H1 (cell line): Measurements from ENCODE around the gene MITF. TPM values are rescaled to one million over a fixed set of nuclear protein-coding genes. Genes with fewer than 3 reads are reported as not detected.

ENCODE experiments used
- CREB1 ChIP-seq: IDR thresholded peaks from 2 replicates; pipeline ENCODE4 v1.6.1; 2012; ENCODE audit warnings: inconsistent platforms
- CTBP2 ChIP-seq: IDR thresholded peaks from 2 replicates; pipeline ENCODE4 v1.7.0; 2011; ENCODE audit warnings: borderline replicate concordance, mild to moderate bottlenecking, moderate library complexity, mixed read lengths, low read length; ENCODE audit not compliant: insufficient read depth, insufficient read length
- HDAC2 ChIP-seq, 2 experiments: fragments of 300-600 bp in 1 of 2; sonication (generic) in 1 of 2; IDR thresholded peaks; 2 replicates each; pipeline ENCODE4 v1.6.1; 2011 to 2012; ENCODE audit warnings: low read depth in 2 of 2, low read length in 2 of 2, mild to moderate bottlenecking in 2 of 2, moderate library complexity in 2 of 2, borderline replicate concordance in 1 of 2, inconsistent platforms in 1 of 2
- PHF8 ChIP-seq: fragments of 200-600 bp; sonication (generic); conservative IDR thresholded peaks from 2 replicates; pipeline ENCODE4 v1.7.1; 2012; ENCODE audit warnings: low read depth, mild to moderate bottlenecking, inconsistent platforms, low read length, moderate library complexity
- RBBP5 ChIP-seq: IDR thresholded peaks from 2 replicates; pipeline ENCODE4 v1.7.1; 2012; ENCODE audit warnings: low read depth, mild to moderate bottlenecking, inconsistent platforms, low read length, moderate library complexity, borderline replicate concordance
- RFX5 ChIP-seq: IDR thresholded peaks from 2 replicates; pipeline ENCODE4 v1.6.1; 2011; ENCODE audit warnings: low read depth, low read length, improper control_type of control experiment, borderline replicate concordance
- SIN3A ChIP-seq, 2 experiments: IDR thresholded peaks in 1 of 2; conservative IDR thresholded peaks in 1 of 2; 2 replicates each; pipeline ENCODE4 v1.6.1; 2011 to 2012; ENCODE audit warnings: low read length in 2 of 2, improper control_type of control experiment in 1 of 2, low read depth in 1 of 2, mild to moderate bottlenecking in 1 of 2
- SP2 ChIP-seq: IDR thresholded peaks from 2 replicates; pipeline ENCODE4 v1.6.1; 2012; ENCODE audit warnings: mild to moderate bottlenecking, low read length, inconsistent platforms
- SUZ12 ChIP-seq: fragments of 200-600 bp; sonication (generic); IDR thresholded peaks from 2 replicates; pipeline ENCODE4 v1.6.1; 2012; ENCODE audit warnings: mild to moderate bottlenecking, inconsistent platforms, low read length, moderate library complexity, mixed read lengths
- TAF7 ChIP-seq: optimal IDR thresholded peaks from 2 replicates; pipeline ENCODE3; 2011; ENCODE audit warnings: low read depth, mild to moderate bottlenecking, inconsistent platforms, low read length, moderate library complexity, borderline replicate concordance
- TBP ChIP-seq: IDR thresholded peaks from 2 replicates; pipeline ENCODE4 v1.6.1; 2011; ENCODE audit warnings: low read depth, low read length, improper control_type of control experiment
- TEAD4 ChIP-seq: IDR thresholded peaks from 2 replicates; pipeline ENCODE4 v1.6.1; 2012; ENCODE audit warnings: low read depth, low read length, inconsistent platforms, mixed read lengths
- YY1 ChIP-seq: IDR thresholded peaks from 2 replicates; pipeline ENCODE4 v1.6.1; 2011; ENCODE audit warnings: low read depth, mild to moderate bottlenecking, low read length
- polyA plus RNA-seq, 7 experiments: library from polyadenylated mRNA; depleted of rRNA in 3 of 7; stranded (reverse) in 5 of 7; unstranded in 2 of 7; fragments of >200 nt in 5 of 7; fragments of 200-250 nt in 2 of 7; gene quantifications; 1 replicate in 5 of 7; 2 replicates in 1 of 7; 4 replicates in 1 of 7; pipeline versions ENCODE4 v1.2.1 to v1.2.3, GENCODE V29; 2011 to 2013; ENCODE audit warnings: missing spikeins in 2 of 7, mixed read lengths in 2 of 7
- total RNA-seq: library from RNA; stranded (reverse); fragmentation: NEBNext Ultra II Directional; extraction: Animal tissue kit (Norgen Biotek cat#: 25700); gene quantifications from 2 replicates; pipeline ENCODE4 v1.2.1, GENCODE V29; 2021
- TF ChIP-seq, protein P1 (sequence below): IDR thresholded peaks from 2 replicates; pipeline ENCODE4 v1.6.1; 2012; ENCODE audit warnings: low read length, inconsistent platforms
- TF ChIP-seq, protein P2 (sequence below): IDR thresholded peaks from 2 replicates; pipeline ENCODE4 v1.6.1; 2012; ENCODE audit warnings: inconsistent platforms
- TF ChIP-seq, protein P3 (sequence below): IDR thresholded peaks from 2 replicates; pipeline ENCODE4 v1.6.1; 2012; ENCODE audit warnings: inconsistent platforms

Gene MITF
- total and polyA plus RNA-seq, 2 of the 8 experiments (the other 6 are each of a cell fraction or from before 2014, with no cell fraction given), result 0.53 to 1.4 TPM

DNA sequence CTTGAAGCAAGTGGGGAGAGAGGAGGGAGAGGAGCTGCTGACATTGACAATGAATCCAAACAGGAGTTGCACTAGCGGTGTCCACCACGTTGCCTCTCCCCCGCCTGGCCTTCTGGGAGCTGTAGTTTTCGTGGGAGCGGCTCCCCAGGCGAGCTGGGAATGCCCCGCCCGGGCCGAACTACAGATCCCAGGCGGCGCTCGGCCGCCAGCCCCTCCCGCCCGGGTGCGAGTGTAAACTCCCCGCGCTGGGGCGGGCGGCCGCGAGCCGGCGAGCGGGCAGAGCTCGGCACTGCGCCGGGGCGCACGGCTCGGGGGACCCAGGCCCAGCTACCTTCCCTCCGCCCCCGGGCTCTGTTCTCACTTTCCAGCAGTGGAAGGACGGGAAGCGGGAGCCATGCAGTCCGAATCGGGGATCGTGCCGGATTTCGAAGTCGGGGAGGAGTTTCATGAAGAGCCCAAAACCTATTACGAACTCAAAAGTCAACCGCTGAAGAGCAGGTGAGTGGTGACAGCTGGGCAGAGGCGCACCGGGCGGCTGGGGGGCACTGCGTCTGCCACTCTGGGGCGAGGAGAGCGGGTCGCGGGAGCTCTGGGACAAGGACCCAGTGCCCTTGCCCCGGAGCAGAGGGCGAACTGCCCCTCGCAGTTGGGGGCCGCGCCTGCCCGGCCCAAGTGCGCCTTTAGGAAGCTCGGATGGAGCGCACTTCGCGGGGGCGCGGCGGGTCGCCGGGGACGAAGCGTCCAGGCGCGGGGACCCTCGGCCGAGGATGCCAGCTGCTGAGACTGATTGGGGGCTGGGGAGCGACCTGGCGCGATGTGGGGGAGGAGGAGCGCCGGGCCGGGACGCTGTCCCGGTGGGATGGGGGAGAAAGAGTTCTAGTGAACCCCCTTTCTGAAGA lies at the start of gene MITF (continued):
- TF ChIP-seq CREB1 (peak; percentile 48), SP2 (no peak), TBP (0 out of 2 replicates have a peak, but pooled peaks have one; percentile 11), PHF8 (0 out of 2 replicates have a peak, but pooled peaks have one; percentile 41), SIN3A (conservative IDR thresholded peaks at IDR 0.05 in 1 of 2, IDR thresholded peaks at IDR 0.05 in 1 of 2; ENCODE audit: low read depth in 1 of 2, low read length in 2 of 2) (peak; percentile 39 to 86; a peak in 2 of 4 replicates), TAF7 (no peak), HDAC2 (IDR thresholded peaks at IDR 0.05; ENCODE audit: borderline replicate concordance in 1 of 2, low read depth in 2 of 2, low read length in 2 of 2) (peak in 1 of 2 experiments; percentile 95; a peak in 2 of 4 replicates), RFX5 (no peak), TEAD4 (no peak), RBBP5 (peak; percentile 92), YY1 (peak; percentile 25; the same call in 1 of the 2 replicates), SUZ12 (no peak; the same call in 1 of the 2 replicates), CTBP2 (peak; percentile 29)
- TF ChIP-seq, protein P1, sequence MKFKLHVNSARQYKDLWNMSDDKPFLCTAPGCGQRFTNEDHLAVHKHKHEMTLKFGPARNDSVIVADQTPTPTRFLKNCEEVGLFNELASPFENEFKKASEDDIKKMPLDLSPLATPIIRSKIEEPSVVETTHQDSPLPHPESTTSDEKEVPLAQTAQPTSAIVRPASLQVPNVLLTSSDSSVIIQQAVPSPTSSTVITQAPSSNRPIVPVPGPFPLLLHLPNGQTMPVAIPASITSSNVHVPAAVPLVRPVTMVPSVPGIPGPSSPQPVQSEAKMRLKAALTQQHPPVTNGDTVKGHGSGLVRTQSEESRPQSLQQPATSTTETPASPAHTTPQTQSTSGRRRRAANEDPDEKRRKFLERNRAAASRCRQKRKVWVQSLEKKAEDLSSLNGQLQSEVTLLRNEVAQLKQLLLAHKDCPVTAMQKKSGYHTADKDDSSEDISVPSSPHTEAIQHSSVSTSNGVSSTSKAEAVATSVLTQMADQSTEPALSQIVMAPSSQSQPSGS, result no peak
- TF ChIP-seq, protein P2, sequence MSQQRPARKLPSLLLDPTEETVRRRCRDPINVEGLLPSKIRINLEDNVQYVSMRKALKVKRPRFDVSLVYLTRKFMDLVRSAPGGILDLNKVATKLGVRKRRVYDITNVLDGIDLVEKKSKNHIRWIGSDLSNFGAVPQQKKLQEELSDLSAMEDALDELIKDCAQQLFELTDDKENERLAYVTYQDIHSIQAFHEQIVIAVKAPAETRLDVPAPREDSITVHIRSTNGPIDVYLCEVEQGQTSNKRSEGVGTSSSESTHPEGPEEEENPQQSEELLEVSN, result no peak
- TF ChIP-seq, protein P3, sequence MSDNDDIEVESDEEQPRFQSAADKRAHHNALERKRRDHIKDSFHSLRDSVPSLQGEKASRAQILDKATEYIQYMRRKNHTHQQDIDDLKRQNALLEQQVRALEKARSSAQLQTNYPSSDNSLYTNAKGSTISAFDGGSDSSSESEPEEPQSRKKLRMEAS, result peak; percentile 86
- TF ChIP-seq, all 59 proteins: peak for 16
